Epithelial cell of proximal tubule (primary cell): ENCODE measurements around the gene RALGAPA2. TPM values are rescaled to one million over a fixed set of nuclear protein-coding genes. Genes with fewer than 3 reads are reported as not detected.

Experiments
- DNase-seq: peaks from one replicate; pipeline ENCODE4 v3.0.0-alpha.2; 2011; ENCODE audit warnings: low read depth
- H3K4me3 ChIP-seq: 2 replicates; pipeline ENCODE4 v1.5.1; 2011; ENCODE audit warnings: low read depth, mild to moderate bottlenecking, low read length
- total RNA-seq: library from RNA; depleted of rRNA; stranded (reverse); fragments of >200 nt; gene quantifications from 2 replicates; pipeline ENCODE4 v1.2.3, GENCODE V29; 2015
- TF ChIP-seq, protein P1 (sequence below): conservative IDR thresholded peaks from 2 replicates; pipeline ENCODE4 v1.5.1; 2012; ENCODE audit warnings: low read depth, mild to moderate bottlenecking, low read length

RALGAPA2 gene
- total RNA-seq, 1 donor from 2014 or later = 13.8 TPM

DNA sequence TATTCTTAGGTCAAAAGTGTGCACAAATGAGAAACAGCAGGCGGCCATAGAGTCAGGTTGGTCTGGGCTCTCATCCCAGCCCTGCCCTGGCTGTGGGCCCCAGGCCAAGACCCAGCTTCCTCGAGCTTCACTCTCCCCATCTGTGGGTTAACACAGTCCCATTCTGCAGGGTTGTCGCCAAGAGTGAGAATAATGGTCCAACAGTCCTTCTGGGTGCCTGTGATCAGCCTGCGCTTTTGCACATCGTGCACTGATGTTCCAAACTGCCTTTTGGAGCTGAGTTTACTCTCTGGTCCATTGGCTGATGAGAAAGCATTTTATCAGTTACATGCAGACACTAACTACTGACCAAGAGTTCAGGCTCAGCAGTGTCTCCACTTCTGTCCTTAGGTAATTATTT is 261.9 kb downstream of the RALGAPA2 start:
- no peak for DNase-seq
- TF ChIP-seq, protein P1, sequence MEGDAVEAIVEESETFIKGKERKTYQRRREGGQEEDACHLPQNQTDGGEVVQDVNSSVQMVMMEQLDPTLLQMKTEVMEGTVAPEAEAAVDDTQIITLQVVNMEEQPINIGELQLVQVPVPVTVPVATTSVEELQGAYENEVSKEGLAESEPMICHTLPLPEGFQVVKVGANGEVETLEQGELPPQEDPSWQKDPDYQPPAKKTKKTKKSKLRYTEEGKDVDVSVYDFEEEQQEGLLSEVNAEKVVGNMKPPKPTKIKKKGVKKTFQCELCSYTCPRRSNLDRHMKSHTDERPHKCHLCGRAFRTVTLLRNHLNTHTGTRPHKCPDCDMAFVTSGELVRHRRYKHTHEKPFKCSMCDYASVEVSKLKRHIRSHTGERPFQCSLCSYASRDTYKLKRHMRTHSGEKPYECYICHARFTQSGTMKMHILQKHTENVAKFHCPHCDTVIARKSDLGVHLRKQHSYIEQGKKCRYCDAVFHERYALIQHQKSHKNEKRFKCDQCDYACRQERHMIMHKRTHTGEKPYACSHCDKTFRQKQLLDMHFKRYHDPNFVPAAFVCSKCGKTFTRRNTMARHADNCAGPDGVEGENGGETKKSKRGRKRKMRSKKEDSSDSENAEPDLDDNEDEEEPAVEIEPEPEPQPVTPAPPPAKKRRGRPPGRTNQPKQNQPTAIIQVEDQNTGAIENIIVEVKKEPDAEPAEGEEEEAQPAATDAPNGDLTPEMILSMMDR = no peak
- H3K4me3 ChIP-seq = no peak overlapping the region

DNA sequence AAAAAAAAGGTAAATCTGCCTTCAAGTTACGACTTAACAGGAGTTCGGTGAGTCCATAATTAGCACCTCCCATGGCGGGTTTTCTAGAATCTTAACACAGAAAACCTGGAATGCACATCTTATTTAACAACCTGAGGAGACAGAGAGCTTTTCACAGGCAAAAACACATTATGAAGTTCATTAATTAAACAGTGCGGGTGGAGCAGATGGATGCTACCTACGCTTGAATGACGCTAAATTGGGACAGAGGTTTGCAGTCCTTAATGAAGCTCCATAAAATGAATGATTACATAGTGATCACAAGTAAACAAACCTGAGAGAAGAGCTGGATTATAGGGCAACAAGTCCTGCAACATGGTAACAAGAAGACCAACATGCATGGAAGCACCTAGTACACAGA is 263.6 kb downstream of the RALGAPA2 start:
- TF ChIP-seq, protein P1 = no peak
- no peak for DNase-seq
- no peak overlapping the region for H3K4me3 ChIP-seq

GRCh38 chr20:20447196-20447595 is 265.2 kb downstream of the RALGAPA2 start:
- H3K4me3 ChIP-seq = no peak overlapping the region
- no peak for DNase-seq
- TF ChIP-seq, protein P1 = no peak

DNA sequence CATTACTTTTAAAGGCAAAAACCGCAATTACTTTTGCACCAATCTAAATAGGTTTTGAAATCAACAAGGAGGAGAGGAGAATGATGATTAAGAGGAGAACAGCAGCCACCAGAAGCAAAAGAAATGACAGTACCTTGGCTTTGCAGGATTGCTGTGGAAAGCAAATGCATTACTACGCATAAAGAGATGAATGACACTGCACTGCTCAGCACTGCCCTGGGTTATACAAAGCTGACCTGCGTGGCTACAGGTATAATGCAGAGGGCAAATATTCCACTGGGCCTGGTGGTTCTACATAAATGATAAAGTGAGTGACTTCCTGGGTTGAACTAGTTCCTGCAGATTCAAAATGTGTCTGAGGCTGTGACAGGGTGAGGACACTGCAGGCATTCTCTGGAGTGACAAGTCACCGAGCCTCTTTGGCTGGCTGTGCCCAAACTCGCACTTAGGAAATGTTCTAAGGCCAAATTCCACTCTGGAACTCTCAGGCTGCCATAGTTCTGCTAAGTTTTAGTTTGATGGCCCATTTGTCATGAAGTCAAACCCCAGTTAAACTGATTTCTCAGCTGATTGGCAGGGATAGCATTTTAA is 265.9 kb downstream of the RALGAPA2 start:
- TF ChIP-seq, protein P1 = no peak
- no peak overlapping the region for H3K4me3 ChIP-seq
- no peak for DNase-seq

DNA sequence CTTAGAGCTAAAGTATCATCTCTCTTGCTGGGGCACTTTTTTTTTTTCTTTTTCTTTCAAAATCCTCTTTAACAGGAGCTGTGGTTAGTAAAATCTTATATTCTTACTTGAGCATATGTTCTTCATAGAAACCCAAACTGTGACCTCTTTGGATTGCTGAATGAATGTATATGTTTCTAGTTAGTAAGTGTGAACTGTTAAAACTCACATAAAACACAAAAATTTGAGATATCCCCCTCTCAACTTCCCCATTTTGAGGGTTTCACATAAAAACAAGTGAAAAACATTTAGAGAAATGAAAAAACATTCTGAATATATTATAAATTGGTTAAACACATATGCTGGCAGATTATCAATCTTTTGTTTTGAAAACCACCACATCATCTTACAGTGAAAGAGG is 266.4 kb downstream of the RALGAPA2 start:
- DNase-seq = no peak
- TF ChIP-seq, protein P1 = no peak
- no peak overlapping the region for H3K4me3 ChIP-seq

DNA sequence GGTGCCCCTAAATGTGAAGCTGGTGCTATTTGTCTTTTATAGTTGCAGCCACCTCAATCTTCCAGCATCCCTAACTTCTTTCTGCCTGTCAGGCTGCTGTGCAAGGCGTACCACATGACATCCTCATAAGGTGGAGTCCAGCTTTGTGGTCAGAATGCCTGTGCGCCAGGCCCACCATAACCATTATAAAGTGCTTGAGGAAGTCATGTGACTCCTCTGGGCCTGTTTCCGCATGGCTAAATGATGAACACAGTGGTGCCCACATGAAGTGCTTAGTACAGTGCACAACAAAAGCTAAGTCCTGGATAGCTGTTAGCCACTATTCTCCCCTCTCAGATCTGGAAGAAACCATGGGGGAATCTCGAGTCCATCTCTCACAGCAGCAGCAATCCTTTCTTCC is 268.9 kb downstream of the RALGAPA2 start:
- no peak overlapping the region for H3K4me3 ChIP-seq
- DNase-seq = no peak

GRCh38 chr20:20442466-20442865 is 270.0 kb downstream of the RALGAPA2 start:
- DNase-seq = no peak
- TF ChIP-seq, protein P1 = no peak
- H3K4me3 ChIP-seq = no peak overlapping the region

More for the DNA sequence above, 268.9 kb downstream of the RALGAPA2 start:
- TF ChIP-seq, protein P1 = no peak
